H1 (cell line): ENCODE measurements around the gene BRCA1. TPM values are rescaled to one million over a fixed set of nuclear protein-coding genes. Genes with fewer than 3 reads are reported as not detected.

ENCODE experiments used
- FOSL1 ChIP-seq: IDR thresholded peaks from 2 replicates; pipeline ENCODE4 v1.6.1; 2011; ENCODE audit warnings: mild to moderate bottlenecking, low read depth, low read length, moderate library complexity; ENCODE audit not compliant: insufficient read depth
- GTF2F1 ChIP-seq: IDR thresholded peaks from 2 replicates; pipeline ENCODE4 v1.6.1; 2012; ENCODE audit warnings: low read depth, low read length, improper control_type of control experiment, borderline replicate concordance
- MAFK ChIP-seq: IDR thresholded peaks from 2 replicates; pipeline ENCODE4 v1.6.1; 2012; ENCODE audit warnings: low read depth, mild to moderate bottlenecking, improper control_type of control experiment, low read length
- RNF2 ChIP-seq: fragments of 200-900, 300-1000 bp; sonication (generic); IDR thresholded peaks from 2 replicates; pipeline ENCODE4 v1.7.1; 2016; ENCODE audit warnings: borderline replicate concordance, low read depth, mild to moderate bottlenecking, antibody characterized with exemption, low read length; ENCODE audit not compliant: poor library complexity, severe bottlenecking; ENCODE audit errors: missing control alignments
- SP2 ChIP-seq: IDR thresholded peaks from 2 replicates; pipeline ENCODE4 v1.6.1; 2012; ENCODE audit warnings: mild to moderate bottlenecking, low read length, inconsistent platforms
- polyA plus RNA-seq, 7 experiments: library from polyadenylated mRNA; depleted of rRNA in 3 of 7; stranded (reverse) in 5 of 7; unstranded in 2 of 7; fragments of >200 nt in 5 of 7; fragments of 200-250 nt in 2 of 7; gene quantifications; 1 replicate in 5 of 7; 2 replicates in 1 of 7; 4 replicates in 1 of 7; pipeline versions ENCODE4 v1.2.1 to v1.2.3, GENCODE V29; 2011 to 2013; ENCODE audit warnings: missing spikeins in 2 of 7, mixed read lengths in 2 of 7
- total RNA-seq: library from RNA; stranded (reverse); fragmentation: NEBNext Ultra II Directional; extraction: Animal tissue kit (Norgen Biotek cat#: 25700); gene quantifications from 2 replicates; pipeline ENCODE4 v1.2.1, GENCODE V29; 2021

BRCA1 gene
- total and polyA plus RNA-seq, 2 of the 8 experiments (the other 6 are each of a cell fraction or from before 2014, with no cell fraction given) = 30.7 to 39.2 TPM

DNA sequence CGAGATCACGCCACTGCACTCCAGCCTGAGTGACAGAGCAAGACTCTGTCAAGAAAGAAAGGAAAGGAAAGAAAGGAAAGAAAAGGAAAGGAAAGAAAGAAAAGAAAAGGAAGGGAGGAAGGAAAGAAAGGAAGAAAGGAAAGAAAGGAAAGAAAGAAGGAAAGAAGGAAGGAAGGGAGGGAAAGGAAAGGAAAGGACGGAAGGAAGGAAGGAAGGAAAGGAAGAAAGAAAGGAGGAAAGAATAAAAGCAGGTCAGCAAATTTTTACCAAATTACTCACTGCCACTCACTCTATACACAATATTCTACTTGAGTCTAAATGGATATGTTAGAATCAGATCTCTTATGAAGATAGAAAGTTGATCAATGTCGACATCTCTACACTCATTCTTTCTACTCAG, 50.3 kb downstream of the BRCA1 start (continued):
- TF ChIP-seq SP2 (no peak), MAFK (no peak), RNF2 (no peak), GTF2F1 (no peak), FOSL1 (no peak)
